Glomerular visceral epithelial cell (primary cell): ENCODE measurements around the gene UCMA.

Source experiments
- DNase-seq: peaks from one replicate; pipeline ENCODE4 v3.0.0-alpha.2; 2016; ENCODE audit errors: extremely low spot score

Gene UCMA

GRCh38 chr10:13233358-13233757, 816 bp downstream of the UCMA start:
- no peak for DNase-seq

GRCh38 chr10:13231808-13232207, 2.4 kb downstream of the UCMA start:
- DNase-seq = no peak

- DNase-seq = no peak
Measured at GRCh38 chr10:13231190-13231589, 3.0 kb downstream of the UCMA start.

GRCh38 chr10:13227031-13227430, 7.1 kb downstream of the UCMA start:
- DNase-seq = no peak

- DNase-seq = no peak
Measured at GRCh38 chr10:13225601-13226000, 8.6 kb downstream of the UCMA start.

GRCh38 chr10:13224210-13224995, 9.8 kb downstream of the UCMA start:
- DNase-seq = no peak

GRCh38 chr10:13223241-13223640, 10.9 kb downstream of the UCMA start:
- no peak for DNase-seq

- DNase-seq = no peak
Measured at GRCh38 chr10:13222566-13222965, 11.6 kb downstream of the UCMA start.

GRCh38 chr10:13222151-13222550, 12.0 kb downstream of the UCMA start:
- DNase-seq = no peak

GRCh38 chr10:13221572-13221971, 12.6 kb downstream of the UCMA start:
- DNase-seq = no peak

GRCh38 chr10:13219685-13220670, 14.2 kb downstream of the UCMA start:
- peak; percentile 66 for DNase-seq

- no peak for DNase-seq
Measured at GRCh38 chr10:13218878-13219277, 15.3 kb downstream of the UCMA start.

GRCh38 chr10:13213163-13213562, 21.0 kb downstream of the UCMA start:
- no peak for DNase-seq

- DNase-seq = peak; percentile 9
Measured at GRCh38 chr10:13206546-13207443, 27.4 kb downstream of the UCMA start.

GRCh38 chr10:13206091-13206490, 28.1 kb downstream of the UCMA start:
- DNase-seq = no peak

- no peak for DNase-seq
Measured at GRCh38 chr10:13201132-13201531, 33.0 kb downstream of the UCMA start.

- DNase-seq = no peak
Measured at GRCh38 chr10:13195016-13195415, 39.2 kb downstream of the UCMA start.

GRCh38 chr10:13193637-13194036, 40.5 kb downstream of the UCMA start:
- no peak for DNase-seq

GRCh38 chr10:13191362-13191761, 42.8 kb downstream of the UCMA start:
- no peak for DNase-seq

- no peak for DNase-seq
Measured at GRCh38 chr10:13190816-13191215, 43.4 kb downstream of the UCMA start.

- no peak for DNase-seq
Measured at GRCh38 chr10:13189961-13190360, 44.2 kb downstream of the UCMA start.

- DNase-seq = no peak
Measured at GRCh38 chr10:13188593-13188992, 45.6 kb downstream of the UCMA start.
